Stimulated activated CD4-positive, alpha-beta T cell treated with anti-CD3 and anti-CD28 coated beads, Interleukin-1b, Interleukin-23, amount 100 ng/mL, for 24 hours (primary cell): ENCODE data around the gene INTS7.
"Not testable (repeated sequence)": the region's sequence is repeated elsewhere in the genome, so short reads cannot be mapped to it uniquely, and the experiment has no call there.

Experiments used
- DNase-seq, 4 experiments: peaks; one replicate each; pipeline ENCODE4 v3.0.0-alpha.2; 2020; ENCODE audit warnings: low read depth in 4 of 4, low spot score in 1 of 4

Gene INTS7

DNA sequence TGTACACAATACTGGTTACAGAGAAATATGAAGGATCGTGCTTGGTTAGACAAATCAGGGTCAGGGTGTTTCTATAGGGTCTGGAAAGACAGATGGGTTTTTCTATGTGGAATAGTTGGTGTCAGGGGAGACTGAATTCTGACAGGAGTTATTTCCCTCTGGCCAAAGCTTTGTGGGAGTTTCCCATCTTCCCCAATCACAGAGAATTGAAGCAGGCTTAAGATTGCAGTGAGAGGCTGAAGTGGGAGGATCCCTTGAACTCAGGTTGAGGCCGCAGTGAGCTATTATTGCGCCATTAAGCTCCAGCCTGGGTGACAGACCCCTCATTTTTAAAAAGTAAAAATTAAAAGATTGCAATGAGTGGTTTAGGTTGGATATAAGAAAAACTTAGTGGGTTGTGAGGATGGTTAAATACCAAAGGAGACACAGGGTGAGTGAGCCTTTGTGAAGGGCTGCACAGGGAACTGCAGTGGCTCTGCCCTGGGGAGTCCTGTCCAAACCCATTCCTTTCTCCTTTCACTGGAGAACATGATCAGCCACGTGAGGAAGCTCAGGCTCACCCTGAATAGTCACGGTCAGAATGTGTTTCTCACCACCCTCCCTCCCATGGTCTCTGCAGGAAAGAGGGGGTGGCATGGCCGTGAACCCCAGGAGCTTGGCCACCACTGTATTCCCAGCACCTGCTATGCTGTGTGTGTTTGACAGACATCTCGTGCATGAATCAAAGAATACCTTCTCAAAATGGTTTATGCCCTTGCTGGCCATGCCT is 101.2 kb downstream of the INTS7 start:
- DNase-seq: no peak

DNA sequence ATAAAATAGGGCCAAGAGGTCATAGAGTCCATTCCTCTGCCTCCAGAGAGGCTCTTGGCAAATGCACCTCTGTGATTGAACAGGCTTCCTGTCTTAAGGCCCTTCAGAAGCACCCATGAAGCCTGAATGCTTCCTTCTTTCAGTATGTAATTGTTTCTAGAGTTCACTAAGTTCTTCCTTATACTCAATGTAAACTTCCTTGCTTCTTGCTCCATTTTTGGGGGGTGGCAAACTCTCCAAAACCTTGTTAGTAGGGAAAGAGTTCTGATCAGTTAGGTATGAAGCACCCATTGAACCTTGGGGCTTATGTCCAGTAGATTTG is 102.5 kb downstream of the INTS7 start:
- DNase-seq: no peak

DNA sequence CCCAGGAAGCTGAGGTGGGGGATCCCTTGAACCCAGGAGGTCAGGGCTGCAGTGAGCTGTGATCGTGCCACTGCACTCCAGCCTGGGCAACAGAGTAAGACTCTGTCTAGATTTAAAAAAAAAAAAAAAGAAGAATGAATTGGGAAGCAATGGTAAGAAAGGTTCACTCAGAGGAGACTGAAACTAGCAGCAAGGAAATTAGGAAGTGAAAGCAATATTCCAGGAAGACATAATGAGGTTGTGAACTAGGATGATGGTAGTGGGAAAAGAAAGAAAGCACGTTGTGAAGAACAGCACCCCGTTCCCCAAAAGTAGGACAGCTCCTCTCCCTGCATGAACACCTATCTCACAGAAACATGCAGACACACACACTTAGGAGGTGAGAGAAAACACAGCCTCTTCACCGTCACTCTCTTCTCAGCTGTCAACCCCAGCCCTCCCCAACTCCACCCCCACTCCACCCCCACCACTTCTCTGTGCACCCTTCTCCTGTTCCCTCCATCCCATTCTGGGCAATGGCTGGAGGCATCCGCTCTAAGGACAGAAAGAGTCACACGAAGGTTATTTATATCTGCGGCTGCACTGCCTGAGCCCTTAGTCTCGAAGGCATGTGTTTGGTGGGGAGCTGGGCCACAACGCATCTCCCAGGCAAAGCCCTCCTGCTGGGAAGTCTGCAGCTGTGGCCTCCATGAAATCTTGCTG is 103.0 kb downstream of the INTS7 start:
- no peak for DNase-seq

DNA sequence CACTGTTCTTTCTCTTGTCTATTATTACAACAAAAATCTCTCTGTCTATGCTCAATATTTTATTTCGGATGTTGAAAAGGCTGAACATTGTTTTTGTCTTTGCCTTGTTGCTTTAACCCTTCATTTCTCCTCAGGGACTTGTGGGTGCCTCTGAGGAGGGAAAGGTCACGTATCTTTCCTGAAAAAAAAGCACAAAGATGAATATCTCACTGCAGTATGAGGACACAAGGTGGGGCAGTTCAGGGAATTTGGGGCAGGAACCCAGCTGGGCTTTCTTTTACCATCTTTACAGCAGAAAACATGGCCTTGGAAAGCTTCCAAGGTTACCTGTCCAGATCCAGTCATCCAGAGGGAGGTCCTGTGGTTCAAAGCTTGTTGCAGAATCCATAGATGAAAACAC is 105.7 kb downstream of the INTS7 start:
- DNase-seq: no peak

DNA sequence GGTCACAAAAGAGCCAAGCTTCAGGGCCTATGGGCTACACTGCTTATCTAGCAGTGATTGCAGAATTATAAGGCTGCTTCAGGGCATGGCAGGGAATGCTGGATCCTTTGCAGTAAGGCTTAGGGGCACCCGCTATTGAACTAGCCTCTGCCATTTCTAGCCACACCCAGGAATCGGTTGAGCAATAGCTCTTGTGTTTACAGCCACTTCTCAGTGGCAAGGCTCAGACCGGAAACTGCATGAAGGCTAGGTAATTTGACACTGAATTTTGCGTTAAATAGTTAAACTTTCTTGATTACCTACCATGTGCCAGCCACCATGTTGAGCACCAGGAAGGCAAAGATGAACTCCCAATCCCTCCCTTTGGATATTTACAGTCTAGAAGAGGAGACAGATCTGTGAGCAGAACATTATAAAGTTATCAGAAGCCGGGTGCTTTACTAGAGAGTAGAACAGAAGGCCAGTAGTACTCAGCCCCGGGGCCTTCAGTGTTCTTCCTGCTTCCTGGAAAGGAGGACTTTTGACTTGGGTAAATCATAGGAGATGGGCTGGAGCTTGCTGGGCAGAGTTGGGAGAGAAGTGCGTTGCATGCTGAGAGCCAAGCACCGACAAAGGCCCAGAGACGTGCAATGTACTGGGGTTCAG is 106.2 kb downstream of the INTS7 start:
- no peak for DNase-seq

DNA sequence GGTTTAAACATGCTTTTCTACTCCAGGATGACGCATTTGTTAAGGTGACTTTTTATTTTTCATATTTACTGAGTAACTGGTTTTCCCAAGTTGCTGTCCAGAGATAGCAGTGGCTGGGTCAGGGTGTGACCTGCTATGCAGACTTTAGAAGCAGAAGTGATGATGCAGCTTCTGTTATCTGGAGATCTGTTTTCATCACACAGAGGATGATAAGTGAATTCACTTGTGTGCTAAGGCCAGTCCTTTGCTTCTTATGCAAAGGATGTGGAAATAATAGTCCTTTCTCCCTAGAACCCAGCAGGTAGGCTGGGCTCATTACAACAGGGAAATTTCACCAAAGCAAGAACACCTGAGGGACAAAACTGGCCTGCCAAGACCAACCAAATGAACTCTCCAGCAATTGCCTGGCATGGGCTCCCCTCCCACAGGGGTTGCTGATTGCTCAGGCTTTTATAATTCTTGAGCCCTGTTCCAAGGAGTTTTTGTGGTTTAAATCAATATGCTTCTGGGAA is 107.0 kb downstream of the INTS7 start:
- no peak for DNase-seq

DNA sequence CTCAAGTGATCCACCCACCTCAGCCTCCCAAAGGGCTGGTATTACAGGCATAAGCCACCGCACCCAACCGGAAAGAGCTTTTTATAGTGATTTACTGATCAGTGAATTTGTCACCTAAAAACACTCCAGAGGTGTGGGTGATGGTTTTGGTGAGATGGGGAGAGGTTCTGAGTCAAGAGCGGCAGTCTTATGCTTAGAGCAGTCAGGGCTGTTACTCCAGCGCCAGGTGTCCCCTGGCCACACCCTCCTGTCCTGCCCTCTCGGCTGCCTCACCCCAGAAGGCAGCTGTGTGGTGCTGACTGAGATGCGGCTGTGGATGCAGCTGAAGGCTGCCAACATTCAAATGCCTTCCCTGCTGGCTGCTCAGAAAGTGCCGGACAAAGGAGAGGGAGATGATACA is 110.3 kb downstream of the INTS7 start:
- DNase-seq: no peak

DNA sequence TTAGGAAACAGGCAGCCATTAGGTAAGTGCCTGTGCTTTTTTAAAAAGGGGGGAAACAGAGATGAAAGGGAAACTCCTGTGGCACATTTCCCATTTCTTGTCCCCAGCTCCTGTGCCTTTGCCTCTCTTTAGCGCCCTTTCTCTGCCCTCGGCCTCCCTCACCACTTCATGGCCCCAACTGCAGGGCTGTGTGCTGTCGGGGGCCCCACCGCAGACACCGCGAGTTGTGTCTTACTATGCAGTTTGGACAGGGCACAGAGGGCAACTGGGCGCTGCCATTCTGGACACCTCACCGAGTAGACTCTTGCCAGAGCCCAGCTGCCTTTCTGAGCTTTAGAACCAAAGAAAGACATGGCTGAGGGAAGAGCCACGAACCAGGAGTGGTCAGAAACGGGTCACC is 111.1 kb downstream of the INTS7 start:
- DNase-seq: no peak

DNA sequence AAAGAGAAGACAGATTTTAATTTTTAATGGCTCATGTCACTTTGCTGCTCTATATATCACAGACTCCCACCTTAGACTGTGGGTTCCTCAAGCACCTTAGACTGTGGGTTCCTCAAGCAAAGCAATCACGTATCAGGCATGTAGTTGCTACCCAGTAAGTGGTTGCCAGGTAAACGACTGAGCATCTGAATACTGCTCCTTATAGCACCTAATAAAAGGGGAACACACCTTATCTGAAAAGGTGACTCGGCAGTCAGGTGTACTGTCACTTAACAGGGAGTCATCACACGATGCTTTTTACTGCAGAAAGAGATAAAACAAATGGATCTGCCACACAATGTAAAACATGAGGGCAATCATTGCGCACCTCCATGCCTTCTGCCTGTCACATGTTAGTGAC is 112.3 kb downstream of the INTS7 start:
- DNase-seq: no peak

DNA sequence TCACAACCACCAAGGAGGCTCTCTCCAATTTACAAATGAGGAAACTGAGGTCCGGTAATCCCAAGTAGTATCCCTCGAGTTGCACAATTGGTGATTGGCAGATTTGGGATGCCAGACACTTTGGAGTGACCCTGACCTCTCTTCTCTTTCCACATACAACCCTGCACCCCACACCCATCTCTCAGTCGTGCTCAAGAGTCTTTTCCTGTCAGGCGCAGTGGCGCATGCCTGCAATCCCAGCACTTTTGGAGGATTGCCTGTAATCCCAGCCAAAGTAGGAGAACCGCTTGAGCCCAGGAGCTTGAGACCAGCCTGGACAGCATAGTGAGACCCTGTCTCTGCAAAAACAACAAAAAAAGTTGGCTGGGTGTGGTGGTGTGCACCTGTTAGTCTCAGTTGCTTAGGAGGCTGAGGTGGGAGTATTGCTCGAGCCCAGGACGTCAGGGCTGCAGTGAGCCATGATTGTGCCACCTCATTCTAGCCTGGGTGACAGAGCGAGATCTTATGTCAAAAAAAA is 113.7 kb downstream of the INTS7 start:
- no peak for DNase-seq

DNA sequence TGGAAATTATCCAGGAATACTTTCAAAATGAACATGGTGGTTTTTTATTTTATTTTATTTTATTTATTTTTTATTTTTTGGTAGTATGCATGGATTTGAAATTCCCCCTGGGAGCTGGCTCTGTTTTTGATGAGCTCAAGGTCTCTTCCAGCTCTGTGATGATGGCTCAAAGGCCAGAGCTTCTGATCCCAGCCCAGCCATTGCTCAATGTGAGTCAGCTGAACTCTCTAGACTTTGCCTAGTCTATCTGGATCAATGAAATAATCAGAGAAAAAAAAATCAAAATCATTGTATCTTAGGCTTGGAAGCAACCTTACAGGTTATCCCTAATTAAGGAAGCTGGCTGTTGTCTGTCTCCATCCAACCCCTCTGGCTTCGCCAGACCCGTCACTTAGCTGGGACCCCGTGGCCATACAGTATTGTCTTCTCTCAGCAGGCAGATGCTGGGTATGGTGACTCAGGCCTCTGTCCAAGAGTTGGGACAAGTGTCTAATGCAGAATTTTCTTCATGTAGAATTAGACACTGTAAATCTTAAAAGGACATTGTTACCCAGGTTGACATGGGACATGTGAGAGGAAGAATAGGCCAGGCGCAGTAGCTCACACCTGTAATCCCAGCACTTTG is 114.6 kb downstream of the INTS7 start:
- no peak for DNase-seq

DNA sequence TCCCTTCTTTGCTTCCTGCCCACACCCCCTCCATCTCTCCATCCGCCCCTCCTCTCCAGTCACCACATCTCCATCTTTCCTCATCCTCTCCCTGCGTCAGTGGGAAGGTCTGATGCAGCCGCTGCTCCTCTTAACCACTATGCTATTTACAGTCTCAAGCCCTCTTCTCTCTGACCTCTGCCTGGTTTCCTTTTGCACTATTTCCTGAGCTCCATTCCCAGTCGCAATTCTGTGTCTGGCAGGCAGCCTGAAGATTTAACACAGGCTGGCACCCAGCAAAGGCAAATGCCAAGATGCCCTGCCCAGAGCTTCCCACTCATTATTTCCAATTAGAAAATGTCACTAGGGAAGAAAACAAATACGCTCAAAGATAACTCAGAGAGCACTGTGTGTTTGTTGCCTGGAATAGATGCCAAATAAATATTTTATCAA is 115.2 kb downstream of the INTS7 start:
- DNase-seq: no peak

DNA sequence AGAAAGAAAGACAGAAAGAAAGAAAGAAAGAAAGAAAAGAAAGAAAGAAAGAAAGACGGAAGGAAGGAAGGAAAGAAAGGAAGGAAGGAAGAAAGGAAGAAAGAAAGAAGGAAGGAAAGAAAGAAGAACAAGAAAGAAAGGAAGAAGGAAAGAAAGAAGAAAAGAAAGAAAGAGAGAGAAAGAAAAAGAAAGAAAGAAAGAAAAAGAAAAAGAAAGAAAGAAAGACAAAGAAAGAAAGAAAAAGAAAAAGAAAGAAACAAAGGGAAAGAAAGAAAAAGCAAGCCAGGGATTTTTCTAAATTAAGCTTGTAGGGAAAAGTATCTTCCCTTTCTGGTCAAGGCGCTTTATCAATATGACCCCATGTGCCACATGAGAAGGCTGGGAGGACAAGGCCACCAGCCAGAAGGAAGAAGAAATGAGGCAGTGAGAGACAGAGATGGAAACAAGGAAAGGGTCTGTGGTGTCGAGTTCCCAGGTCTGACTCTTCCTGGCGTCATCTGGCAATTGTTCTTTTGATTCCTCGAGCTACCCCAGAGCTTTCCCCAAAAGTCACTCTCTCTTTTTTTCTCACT is 116.4 kb downstream of the INTS7 start:
- no peak for DNase-seq

DNA sequence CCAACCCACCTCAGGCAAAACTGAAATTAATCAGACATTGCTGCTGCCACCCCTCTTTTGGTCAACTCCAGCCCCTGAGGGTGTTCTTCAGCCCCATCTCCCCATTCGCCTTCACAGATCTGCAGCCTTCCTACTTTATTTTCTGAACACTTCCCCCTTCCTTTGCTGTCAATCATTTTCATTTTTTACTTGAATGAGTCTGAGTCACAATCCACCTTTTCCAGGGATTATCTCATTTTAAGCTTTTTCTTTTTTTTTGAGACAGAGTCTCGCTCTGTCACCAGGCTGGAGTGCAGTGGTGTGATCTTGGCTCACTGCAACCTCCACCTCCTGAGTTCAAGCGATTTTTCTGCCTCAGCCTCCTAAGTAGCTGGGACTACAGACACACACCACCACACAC is 118.9 kb downstream of the INTS7 start:
- not testable (repeated sequence) for DNase-seq

DNA sequence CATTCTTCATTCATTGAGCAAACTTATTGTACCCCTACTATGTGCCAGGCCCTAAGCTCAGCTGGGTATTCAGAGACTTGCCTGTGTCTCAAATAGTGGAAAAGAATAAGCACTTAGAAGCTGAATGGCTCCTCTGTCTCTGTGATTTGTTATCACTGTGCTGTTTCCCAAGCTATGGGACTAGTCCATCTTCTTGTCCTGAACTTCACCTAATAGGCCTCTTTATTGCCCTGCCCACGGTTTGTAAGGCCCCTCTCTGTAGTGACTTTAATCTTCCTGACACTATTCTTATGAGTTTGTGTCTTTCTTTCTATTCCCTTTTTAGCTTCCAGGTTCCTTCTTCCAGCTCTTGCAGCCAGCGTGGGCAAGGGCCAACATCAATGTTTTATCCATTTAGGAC is 119.4 kb downstream of the INTS7 start:
- no peak for DNase-seq

DNA sequence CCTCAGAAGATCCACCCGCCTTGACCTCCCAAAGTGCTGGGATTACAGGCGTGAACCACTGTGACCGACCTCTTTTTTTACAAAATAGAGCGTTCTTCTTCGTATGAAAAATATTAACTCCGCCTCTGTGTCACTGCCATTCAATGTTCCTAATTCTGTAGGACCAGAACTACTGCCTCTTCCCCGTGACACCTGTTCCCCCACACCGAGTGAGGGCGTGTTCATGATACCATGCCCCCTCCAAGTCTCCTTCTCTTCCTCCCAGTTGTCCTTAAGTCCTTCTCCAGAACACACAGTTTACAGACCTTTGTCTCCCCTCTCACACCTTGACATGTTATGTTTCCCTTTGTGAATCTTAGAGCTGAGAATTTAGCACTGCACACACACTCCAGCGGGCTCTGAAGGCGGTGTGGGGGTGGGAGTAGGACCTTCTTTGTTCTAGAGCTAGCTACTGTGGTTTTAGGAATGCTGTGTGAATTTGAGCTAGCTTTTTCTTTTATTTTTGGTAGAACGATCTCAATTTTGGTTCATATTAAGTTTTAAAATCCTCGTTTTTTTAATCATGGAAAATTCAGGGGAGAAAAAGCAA is 122.4 kb downstream of the INTS7 start:
- DNase-seq: no peak

DNA sequence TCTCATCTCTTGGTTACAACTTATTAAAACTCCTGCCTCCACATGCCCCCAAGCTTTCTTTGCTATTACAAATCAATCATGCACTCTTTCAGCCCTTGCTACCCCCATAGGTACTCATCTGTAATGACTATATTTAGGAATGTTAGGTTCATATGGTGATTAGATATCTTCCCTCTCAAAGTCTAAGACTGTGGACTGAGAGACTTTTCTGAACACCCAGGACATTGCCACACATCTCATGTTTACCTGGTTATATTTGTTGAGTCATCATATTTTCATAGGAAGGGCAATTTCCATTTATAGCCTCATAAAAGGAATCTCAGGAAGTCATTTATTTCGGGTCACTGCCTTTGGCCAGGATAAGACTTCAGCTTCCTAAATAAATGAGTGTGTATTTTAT is 123.3 kb downstream of the INTS7 start:
- DNase-seq: no peak

DNA sequence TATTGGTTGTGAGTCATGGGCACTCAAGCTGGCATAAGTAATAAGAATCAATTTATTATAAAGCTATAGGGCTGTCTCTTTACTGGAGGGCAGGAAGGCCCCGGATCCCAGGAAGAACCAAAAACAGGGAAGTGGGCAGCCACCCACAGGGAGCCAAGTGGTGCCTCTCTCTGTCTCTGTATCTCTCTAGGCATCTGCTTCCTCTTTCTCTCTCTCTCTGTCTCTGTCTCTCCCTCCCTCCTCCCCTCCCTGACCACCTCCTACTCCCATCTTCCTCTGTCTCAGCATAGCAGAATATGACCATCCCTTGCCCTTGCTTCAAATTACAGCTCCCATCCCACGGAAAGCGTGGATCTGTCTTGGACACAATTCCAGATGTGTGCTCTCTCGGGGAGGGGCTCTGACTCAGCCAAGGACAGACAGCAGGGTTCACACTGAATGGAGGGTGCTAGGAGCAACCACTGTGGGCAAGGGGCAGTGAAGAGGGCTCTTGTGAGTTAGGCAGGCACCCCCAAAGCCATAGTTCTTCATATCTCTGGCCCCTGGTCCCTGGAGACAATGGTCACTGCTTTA is 124.4 kb downstream of the INTS7 start:
- no peak for DNase-seq

DNA sequence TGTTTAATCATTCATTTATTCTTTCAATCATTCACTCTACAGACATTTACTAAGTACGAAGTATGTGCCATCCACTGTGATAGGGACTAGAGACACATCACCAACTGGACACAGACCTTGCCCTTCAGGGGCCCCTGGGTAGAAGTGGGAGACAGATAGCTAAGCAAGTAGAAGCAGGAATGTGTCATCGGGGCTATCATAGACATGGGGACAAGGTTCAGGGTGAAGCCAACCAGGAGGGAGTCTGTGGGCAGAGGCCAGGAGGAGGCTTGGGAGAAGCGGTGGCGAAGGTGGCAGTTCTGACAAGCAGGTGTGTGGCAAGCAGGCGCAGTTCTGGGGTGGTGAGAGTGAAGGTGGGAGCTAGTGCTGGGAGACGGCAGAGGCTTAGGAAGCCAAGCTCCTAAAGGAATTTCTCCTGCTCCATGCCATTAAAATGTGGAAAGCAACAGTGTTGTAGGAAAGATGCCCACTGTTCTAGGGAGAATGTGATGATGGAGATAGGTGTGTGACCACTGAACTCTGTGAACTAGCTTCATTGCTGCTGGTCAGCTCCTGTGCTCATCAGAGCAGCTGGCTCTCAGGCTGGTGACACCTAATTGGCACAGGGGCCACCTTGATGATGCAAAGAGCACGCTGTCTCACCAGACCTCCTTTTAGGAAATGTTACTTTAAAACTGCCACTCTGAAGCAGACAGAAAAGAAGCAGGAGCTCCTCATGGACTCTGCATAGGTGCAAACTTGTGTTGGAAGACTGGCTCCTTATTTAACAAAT is 125.1 kb downstream of the INTS7 start:
- no peak for DNase-seq

DNA sequence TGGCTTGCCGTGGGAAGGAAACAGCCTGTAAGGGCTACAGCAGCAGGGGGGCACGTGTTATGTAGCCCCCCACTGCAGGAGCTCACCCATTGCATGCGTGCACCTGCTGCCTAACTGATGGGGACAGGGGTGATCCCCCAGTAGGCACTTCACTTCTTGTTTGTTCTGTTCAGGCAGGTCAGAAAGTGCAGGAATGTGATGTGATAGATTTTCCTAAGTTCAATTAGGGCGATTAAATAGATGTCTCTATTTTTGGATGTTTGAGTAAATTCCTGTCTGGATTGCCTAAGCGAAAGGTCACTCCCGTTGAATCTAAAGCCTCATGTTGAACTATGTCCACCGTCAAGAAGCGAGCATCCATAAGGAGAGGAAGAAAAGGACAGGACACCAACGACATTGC is 126.0 kb downstream of the INTS7 start:
- DNase-seq: no peak
